MM.1S (cell line): ENCODE results near the gene CHCHD10.

ENCODE experiments used
- EZH2 ChIP-seq: fragments of 300-600 bp; sonication (generic); optimal IDR thresholded peaks from 2 replicates; pipeline ENCODE3; 2017; ENCODE audit warnings: low read depth, mild to moderate bottlenecking, antibody characterized with exemption, low read length, mixed read lengths
- TF ChIP-seq, protein P1 (sequence below): fragments of 300-600 bp; sonication (generic); IDR thresholded peaks from 2 replicates; pipeline ENCODE4 v1.5.1; 2016; ENCODE audit warnings: antibody characterized with exemption, low read length, mixed read lengths

DNA sequence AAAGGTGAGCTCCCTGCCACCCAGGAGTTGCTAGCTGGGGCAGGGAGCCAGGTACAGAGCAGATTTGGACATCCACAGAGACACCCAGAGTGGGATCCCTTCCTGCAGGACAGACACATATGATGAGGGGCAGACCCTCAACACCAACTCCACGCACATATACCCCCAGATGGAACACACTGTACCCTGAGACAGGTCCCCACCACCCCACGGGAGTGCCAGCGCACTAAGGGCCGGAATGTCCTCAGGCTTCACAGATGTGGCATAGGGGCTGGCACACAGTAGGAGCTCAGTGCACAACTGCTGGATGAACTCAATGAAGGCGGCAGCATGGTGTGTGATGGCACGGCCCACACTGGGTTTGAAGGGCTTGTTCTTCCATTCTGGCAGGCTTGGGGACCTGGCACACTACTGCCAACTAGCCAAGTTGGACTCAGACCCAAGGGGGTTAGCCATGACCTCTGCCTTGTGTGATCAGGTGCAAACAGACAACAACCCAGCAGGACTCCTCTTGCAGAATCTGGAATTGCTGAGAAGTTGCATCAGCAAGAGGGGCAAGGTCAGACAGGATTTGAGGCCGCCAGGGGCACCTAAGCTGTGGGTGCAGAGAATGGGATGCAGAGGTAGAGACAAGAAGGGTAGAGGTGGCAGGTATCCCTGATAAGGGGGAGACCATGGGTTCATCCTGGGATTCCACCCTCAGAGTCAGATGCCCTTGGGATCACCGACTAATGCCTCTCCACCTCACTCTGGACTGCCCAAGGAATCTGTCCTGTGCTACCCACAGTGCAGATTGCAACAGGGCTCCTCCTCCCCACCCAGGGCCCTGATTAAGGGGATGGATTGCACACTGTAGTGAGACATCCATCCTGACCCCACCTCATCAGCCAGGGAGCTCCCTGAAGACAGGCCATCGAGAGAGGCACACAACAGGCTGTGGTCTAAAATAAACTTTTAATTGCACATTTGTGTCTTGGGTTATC, 2.6 kb downstream of the CHCHD10 start:
- TF ChIP-seq, protein P1, sequence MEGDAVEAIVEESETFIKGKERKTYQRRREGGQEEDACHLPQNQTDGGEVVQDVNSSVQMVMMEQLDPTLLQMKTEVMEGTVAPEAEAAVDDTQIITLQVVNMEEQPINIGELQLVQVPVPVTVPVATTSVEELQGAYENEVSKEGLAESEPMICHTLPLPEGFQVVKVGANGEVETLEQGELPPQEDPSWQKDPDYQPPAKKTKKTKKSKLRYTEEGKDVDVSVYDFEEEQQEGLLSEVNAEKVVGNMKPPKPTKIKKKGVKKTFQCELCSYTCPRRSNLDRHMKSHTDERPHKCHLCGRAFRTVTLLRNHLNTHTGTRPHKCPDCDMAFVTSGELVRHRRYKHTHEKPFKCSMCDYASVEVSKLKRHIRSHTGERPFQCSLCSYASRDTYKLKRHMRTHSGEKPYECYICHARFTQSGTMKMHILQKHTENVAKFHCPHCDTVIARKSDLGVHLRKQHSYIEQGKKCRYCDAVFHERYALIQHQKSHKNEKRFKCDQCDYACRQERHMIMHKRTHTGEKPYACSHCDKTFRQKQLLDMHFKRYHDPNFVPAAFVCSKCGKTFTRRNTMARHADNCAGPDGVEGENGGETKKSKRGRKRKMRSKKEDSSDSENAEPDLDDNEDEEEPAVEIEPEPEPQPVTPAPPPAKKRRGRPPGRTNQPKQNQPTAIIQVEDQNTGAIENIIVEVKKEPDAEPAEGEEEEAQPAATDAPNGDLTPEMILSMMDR = no peak
- no peak for TF ChIP-seq EZH2
